Measurements from ENCODE around the gene ANGPTL4. TPM values are rescaled to one million over a fixed set of nuclear protein-coding genes. Genes with fewer than 3 reads are reported as not detected.

Gene ANGPTL4
- total and polyA plus RNA-seq, 2 of the 13 experiments (the other 11 are each of a cell fraction or from before 2014, with no cell fraction given): 0.80 to 21.7 TPM

DNA sequence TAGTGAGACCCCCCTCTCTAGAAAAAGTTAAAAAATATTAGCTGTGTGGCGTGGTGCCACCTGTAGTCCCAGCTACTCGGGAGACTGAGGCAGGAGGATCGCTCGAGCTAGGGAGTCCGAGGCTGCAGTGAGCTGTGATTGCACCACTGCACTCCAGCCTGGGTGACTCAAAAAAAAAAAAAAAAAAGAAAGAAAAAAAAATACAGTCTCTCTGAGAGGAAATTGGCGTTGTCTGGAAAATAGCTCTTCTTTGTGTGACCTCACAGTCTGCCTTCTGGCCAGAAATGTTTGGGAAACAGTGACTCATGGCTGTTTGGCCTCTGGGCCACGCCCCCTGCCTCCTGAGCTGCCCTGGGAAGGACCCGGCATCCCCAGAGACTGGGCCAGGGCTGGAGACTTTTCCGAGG is 59.9 kb downstream of the ANGPTL4 start (continued):
- TF ChIP-seq SNAPC2 (CRISPR knock-in tag; IDR thresholded peaks at IDR 0.05) (no peak), ETV5 (CRISPR knock-in tag; IDR thresholded peaks at IDR 0.05; ENCODE audit: borderline replicate concordance) (no peak), ZNF101 (CRISPR knock-in tag; IDR thresholded peaks at IDR 0.05; ENCODE audit: borderline replicate concordance, low read depth) (no peak), TBX2 (CRISPR knock-in tag; IDR thresholded peaks at IDR 0.05; ENCODE audit: borderline replicate concordance) (0 out of 2 replicates have a peak, but pooled peaks have one; percentile 36), SUZ12 (IDR thresholded peaks at IDR 0.05; ENCODE audit: low read depth, low read length) (no peak), SP140L (CRISPR knock-in tag; IDR thresholded peaks at IDR 0.05; ENCODE audit: borderline replicate concordance) (no peak), CHD4 (IDR thresholded peaks at IDR 0.05; ENCODE audit: borderline replicate concordance, low read length) (no peak), POLR2AphosphoS5 (IDR thresholded peaks at IDR 0.05; ENCODE audit: low read depth, low read length) (peak; percentile 27; the same call in 1 of the 2 replicates), NFE2 (CRISPR knock-in tag; IDR thresholded peaks at IDR 0.05) (no peak), SRSF9 (IDR thresholded peaks at IDR 0.05; ENCODE audit: borderline replicate concordance, insufficient read depth, low read depth, low read length, poor library complexity, severe bottlenecking) (no peak), JUND (CRISPR knock-in tag; IDR thresholded peaks at IDR 0.05) (peak; percentile 77), ZNF33B (CRISPR knock-in tag; IDR thresholded peaks at IDR 0.05) (no peak), DPF2 (CRISPR knock-in tag; IDR thresholded peaks at IDR 0.05; ENCODE audit: borderline replicate concordance, low read depth) (peak; percentile 53; the same call in 1 of the 2 replicates)
- TF ChIP-seq, protein P1, sequence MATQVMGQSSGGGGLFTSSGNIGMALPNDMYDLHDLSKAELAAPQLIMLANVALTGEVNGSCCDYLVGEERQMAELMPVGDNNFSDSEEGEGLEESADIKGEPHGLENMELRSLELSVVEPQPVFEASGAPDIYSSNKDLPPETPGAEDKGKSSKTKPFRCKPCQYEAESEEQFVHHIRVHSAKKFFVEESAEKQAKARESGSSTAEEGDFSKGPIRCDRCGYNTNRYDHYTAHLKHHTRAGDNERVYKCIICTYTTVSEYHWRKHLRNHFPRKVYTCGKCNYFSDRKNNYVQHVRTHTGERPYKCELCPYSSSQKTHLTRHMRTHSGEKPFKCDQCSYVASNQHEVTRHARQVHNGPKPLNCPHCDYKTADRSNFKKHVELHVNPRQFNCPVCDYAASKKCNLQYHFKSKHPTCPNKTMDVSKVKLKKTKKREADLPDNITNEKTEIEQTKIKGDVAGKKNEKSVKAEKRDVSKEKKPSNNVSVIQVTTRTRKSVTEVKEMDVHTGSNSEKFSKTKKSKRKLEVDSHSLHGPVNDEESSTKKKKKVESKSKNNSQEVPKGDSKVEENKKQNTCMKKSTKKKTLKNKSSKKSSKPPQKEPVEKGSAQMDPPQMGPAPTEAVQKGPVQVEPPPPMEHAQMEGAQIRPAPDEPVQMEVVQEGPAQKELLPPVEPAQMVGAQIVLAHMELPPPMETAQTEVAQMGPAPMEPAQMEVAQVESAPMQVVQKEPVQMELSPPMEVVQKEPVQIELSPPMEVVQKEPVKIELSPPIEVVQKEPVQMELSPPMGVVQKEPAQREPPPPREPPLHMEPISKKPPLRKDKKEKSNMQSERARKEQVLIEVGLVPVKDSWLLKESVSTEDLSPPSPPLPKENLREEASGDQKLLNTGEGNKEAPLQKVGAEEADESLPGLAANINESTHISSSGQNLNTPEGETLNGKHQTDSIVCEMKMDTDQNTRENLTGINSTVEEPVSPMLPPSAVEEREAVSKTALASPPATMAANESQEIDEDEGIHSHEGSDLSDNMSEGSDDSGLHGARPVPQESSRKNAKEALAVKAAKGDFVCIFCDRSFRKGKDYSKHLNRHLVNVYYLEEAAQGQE (IDR thresholded peaks at IDR 0.05; ENCODE audit: borderline replicate concordance in 1 of 2, low read depth in 1 of 2, low read length in 2 of 2): no peak
- TF ChIP-seq, protein P2, sequence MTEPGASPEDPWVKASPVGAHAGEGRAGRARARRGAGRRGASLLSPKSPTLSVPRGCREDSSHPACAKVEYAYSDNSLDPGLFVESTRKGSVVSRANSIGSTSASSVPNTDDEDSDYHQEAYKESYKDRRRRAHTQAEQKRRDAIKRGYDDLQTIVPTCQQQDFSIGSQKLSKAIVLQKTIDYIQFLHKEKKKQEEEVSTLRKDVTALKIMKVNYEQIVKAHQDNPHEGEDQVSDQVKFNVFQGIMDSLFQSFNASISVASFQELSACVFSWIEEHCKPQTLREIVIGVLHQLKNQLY (CRISPR knock-in tag; IDR thresholded peaks at IDR 0.05): 0 out of 2 replicates have a peak, but pooled peaks have one; percentile 39
- TF ChIP-seq, protein P3, sequence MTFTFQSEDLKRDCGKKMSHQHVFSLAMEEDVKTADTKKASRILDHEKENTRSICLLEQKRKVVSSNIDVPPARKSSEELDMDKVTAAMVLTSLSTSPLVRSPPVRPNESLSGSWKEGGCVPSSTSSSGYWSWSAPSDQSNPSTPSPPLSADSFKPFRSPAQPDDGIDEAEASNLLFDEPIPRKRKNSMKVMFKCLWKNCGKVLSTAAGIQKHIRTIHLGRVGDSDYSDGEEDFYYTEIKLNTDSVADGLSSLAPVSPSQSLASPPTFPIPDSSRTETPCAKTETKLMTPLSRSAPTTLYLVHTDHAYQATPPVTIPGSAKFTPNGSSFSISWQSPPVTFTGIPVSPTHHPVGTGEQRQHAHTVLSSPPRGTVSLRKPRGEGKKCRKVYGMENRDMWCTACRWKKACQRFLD (CRISPR knock-in tag; IDR thresholded peaks at IDR 0.05; ENCODE audit: borderline replicate concordance): no peak
- TF ChIP-seq, protein P4, sequence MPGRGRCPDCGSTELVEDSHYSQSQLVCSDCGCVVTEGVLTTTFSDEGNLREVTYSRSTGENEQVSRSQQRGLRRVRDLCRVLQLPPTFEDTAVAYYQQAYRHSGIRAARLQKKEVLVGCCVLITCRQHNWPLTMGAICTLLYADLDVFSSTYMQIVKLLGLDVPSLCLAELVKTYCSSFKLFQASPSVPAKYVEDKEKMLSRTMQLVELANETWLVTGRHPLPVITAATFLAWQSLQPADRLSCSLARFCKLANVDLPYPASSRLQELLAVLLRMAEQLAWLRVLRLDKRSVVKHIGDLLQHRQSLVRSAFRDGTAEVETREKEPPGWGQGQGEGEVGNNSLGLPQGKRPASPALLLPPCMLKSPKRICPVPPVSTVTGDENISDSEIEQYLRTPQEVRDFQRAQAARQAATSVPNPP (CRISPR knock-in tag; IDR thresholded peaks at IDR 0.05): no peak
- TF ChIP-seq, protein P5, sequence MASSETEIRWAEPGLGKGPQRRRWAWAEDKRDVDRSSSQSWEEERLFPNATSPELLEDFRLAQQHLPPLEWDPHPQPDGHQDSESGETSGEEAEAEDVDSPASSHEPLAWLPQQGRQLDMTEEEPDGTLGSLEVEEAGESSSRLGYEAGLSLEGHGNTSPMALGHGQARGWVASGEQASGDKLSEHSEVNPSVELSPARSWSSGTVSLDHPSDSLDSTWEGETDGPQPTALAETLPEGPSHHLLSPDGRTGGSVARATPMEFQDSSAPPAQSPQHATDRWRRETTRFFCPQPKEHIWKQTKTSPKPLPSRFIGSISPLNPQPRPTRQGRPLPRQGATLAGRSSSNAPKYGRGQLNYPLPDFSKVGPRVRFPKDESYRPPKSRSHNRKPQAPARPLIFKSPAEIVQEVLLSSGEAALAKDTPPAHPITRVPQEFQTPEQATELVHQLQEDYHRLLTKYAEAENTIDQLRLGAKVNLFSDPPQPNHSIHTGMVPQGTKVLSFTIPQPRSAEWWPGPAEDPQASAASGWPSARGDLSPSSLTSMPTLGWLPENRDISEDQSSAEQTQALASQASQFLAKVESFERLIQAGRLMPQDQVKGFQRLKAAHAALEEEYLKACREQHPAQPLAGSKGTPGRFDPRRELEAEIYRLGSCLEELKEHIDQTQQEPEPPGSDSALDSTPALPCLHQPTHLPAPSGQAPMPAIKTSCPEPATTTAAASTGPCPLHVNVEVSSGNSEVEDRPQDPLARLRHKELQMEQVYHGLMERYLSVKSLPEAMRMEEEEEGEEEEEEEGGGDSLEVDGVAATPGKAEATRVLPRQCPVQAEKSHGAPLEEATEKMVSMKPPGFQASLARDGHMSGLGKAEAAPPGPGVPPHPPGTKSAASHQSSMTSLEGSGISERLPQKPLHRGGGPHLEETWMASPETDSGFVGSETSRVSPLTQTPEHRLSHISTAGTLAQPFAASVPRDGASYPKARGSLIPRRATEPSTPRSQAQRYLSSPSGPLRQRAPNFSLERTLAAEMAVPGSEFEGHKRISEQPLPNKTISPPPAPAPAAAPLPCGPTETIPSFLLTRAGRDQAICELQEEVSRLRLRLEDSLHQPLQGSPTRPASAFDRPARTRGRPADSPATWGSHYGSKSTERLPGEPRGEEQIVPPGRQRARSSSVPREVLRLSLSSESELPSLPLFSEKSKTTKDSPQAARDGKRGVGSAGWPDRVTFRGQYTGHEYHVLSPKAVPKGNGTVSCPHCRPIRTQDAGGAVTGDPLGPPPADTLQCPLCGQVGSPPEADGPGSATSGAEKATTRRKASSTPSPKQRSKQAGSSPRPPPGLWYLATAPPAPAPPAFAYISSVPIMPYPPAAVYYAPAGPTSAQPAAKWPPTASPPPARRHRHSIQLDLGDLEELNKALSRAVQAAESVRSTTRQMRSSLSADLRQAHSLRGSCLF (CRISPR knock-in tag; IDR thresholded peaks at IDR 0.05; ENCODE audit: borderline replicate concordance): no peak
